CD4-positive, alpha-beta memory T cell (primary cell): ENCODE measurements around the gene GPRC5D. TPM values are rescaled to one million over a fixed set of nuclear protein-coding genes. Genes with fewer than 3 reads are reported as not detected.

ENCODE experiments used
- CTCF ChIA-PET: fragments of 350-600 bp; sonication (Branson Sonifier 250); formaldehyde crosslinking; loops from one replicate; lab custom pipeline; 2021; ENCODE audit warnings: inconsistent platforms; ENCODE audit not compliant: partially characterized antibody; lab: Charles Lee
- POLR2A ChIA-PET: fragments of 350-600 bp; sonication (Branson Sonifier 250); formaldehyde crosslinking; loops from one replicate; lab custom pipeline; 2021; ENCODE audit not compliant: partially characterized antibody; lab: Charles Lee
- DNase-seq, 5 donors: peaks; one replicate each; pipeline versions ENCODE4 v3.0.0 to v3.0.0-alpha.2; 2020 to 2022; ENCODE audit warnings: mixed read lengths in 1 of 5
- H3K27ac ChIP-seq: one replicate; pipeline ENCODE4 v1.7.0; 2013; ENCODE audit warnings: low read depth, low read length
- H3K27me3 ChIP-seq: 2 replicates; pipeline ENCODE4 v1.7.0; 2013; ENCODE audit warnings: mild to moderate bottlenecking, low read length, moderate library complexity; ENCODE audit not compliant: insufficient read depth
- H3K36me3 ChIP-seq: 2 replicates; pipeline ENCODE4 v1.7.0; 2013; ENCODE audit warnings: mild to moderate bottlenecking, low read length, moderate library complexity; ENCODE audit not compliant: insufficient read depth
- H3K4me1 ChIP-seq: 2 replicates; pipeline ENCODE4 v1.7.0; 2013; ENCODE audit warnings: mild to moderate bottlenecking, low read length, moderate library complexity; ENCODE audit not compliant: insufficient read depth
- H3K4me3 ChIP-seq, 2 donors: one replicate each; pipeline ENCODE4 v1.7.0; 2013; ENCODE audit warnings: low read length in 2 of 2, mild to moderate bottlenecking in 1 of 2
- H3K9me3 ChIP-seq, 2 donors: one replicate each; pipeline ENCODE4 v1.7.0; 2013; ENCODE audit warnings: low read length in 2 of 2, control low read depth in 1 of 2; ENCODE audit not compliant: control insufficient read depth in 1 of 2
- H3K27ac Mint-ChIP-seq, 7 donors: one replicate each; pipeline ENCODE4 v1.8.0; 2020 to 2021; ENCODE audit warnings: mixed read lengths in 7 of 7, mild to moderate bottlenecking in 6 of 7, inconsistent platforms in 3 of 7, moderate library complexity in 3 of 7
- H3K27me3 Mint-ChIP-seq, 2 donors: one replicate each; pipeline ENCODE4 v1.8.0; 2020 to 2021; ENCODE audit warnings: mixed read lengths in 2 of 2
- H3K36me3 Mint-ChIP-seq, 2 donors: one replicate each; pipeline ENCODE4 v1.8.0; 2020 to 2021; ENCODE audit warnings: mixed read lengths in 2 of 2, inconsistent platforms in 1 of 2, mild to moderate bottlenecking in 1 of 2
- H3K4me1 Mint-ChIP-seq, 4 donors: one replicate each; pipeline ENCODE4 v1.8.0; 2020 to 2021; ENCODE audit warnings: mixed read lengths in 4 of 4, mild to moderate bottlenecking in 1 of 4
- H3K4me3 Mint-ChIP-seq, 8 donors: one replicate each; pipeline ENCODE4 v1.8.0; 2020 to 2021; ENCODE audit warnings: mixed read lengths in 8 of 8, mild to moderate bottlenecking in 7 of 8, moderate library complexity in 6 of 8, inconsistent platforms in 3 of 8
- H3K9me3 Mint-ChIP-seq, 8 donors: one replicate each; pipeline ENCODE4 v1.8.0; 2020 to 2021; ENCODE audit warnings: mixed read lengths in 8 of 8, mild to moderate bottlenecking in 5 of 8, inconsistent platforms in 3 of 8, moderate library complexity in 1 of 8
- intact Hi-C: fragments of 100-400 bp; cut with micrococcal nuclease; formaldehyde crosslinking; loops from one replicate; pipeline ENCODE4 v1.15.1; 2023
- polyA plus RNA-seq, 2 donors: library from polyadenylated mRNA; unstranded; fragments of 300-500 nt; fragmentation: Illumina TruSeq; gene quantifications; one replicate each; pipeline ENCODE4 v1.2.3, GENCODE V29; 2021
- total RNA-seq, 2 experiments: library from RNA; stranded (reverse); gene quantifications; one replicate each; pipeline ENCODE4 v1.2.3, GENCODE V29; 2021

GPRC5D gene
- total and polyA plus RNA-seq, 4 experiments from 2014 or later: 0.71 TPM; not detected in 3

- Histone ChIP-seq H3K4me3 (no peak overlapping the region), H3K27me3 (no peaks in the 10 kb centered on the region), H3K9me3 (no peaks in the 10 kb centered on the region), H3K4me1 (no peaks in the 10 kb centered on the region), H3K27ac (no peak overlapping the region), H3K36me3 (no peaks in the 10 kb centered on the region)
- ChIA-PET CTCF (no interaction called here), POLR2A (no interaction called here)
- Mint-ChIP-seq H3K27ac (no peak overlapping the region), H3K4me3 (no peak overlapping the region), H3K9me3 (no peaks in the 10 kb centered on the region), H3K27me3 (peaks cover 3 to 7% of the 10 kb centered on the region in 2 donors), H3K4me1 (no peaks in the 10 kb centered on the region), H3K36me3 (no peaks in the 10 kb centered on the region)
- intact Hi-C loops: no loop called here
- no peak for DNase-seq
These were observed 466 bp downstream of the GPRC5D start for GRCh38 chr12:12951504-12951903.

- no peaks in the 10 kb centered on the region for H3K4me1 Mint-ChIP-seq
- no peak overlapping the region for H3K4me3 Mint-ChIP-seq
- H3K27ac Mint-ChIP-seq: no peak overlapping the region
- H3K27ac ChIP-seq: no peak overlapping the region
- no peaks in the 10 kb centered on the region for H3K36me3 Mint-ChIP-seq
- H3K27me3 ChIP-seq: no peaks in the 10 kb centered on the region
- peaks cover 0 to 5% of the 10 kb centered on the region in 2 donors for H3K27me3 Mint-ChIP-seq
- H3K4me1 ChIP-seq: no peaks in the 10 kb centered on the region
- intact Hi-C loops: no loop called here
- no peak for DNase-seq
- ChIA-PET CTCF (no interaction called here), POLR2A (no interaction called here)
- H3K4me3 ChIP-seq: no peak overlapping the region
- no peaks in the 10 kb centered on the region for H3K36me3 ChIP-seq
- H3K9me3 ChIP-seq: no peaks in the 10 kb centered on the region
- no peaks in the 10 kb centered on the region for H3K9me3 Mint-ChIP-seq
These were observed 4.1 kb downstream of the GPRC5D start for GRCh38 chr12:12947902-12948301.

DNA sequence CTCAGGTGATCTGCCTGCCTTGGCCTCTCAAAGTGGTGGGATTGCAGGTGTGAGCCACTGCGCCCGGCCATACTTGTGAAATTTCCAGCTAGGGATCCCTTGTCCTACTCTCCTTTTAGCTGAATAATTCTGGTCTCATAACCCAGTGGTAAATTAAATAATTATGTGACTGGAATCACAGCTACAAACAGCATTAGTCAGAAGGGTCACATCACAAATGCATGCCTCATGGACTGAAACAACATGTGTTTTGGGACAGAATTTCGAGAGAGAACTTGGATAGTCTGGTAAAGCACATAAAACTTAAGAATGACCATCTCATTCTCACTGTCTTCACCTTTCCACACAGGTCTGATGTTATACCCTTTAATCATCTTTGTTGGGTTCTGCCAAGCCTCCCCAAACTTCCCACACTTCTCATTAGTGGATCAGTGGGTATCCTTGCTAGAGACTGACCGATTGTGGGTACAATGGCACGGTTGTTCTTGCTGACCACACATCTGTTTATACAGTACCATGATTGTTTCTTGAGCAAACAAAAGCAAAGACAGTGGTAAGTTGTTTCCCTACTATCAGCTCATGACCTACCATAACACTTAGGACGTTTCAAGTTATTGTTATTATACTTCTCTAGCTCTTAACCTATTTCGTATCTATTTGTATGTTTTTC, 5.1 kb downstream of the GPRC5D start:
- intact Hi-C loops: no loop called here
- no peak for DNase-seq
- no peaks in the 10 kb centered on the region for H3K36me3 ChIP-seq
- no peaks in the 10 kb centered on the region for H3K9me3 Mint-ChIP-seq
- peaks cover 0 to 5% of the 10 kb centered on the region in 2 donors for H3K27me3 Mint-ChIP-seq
- H3K9me3 ChIP-seq: no peaks in the 10 kb centered on the region
- ChIA-PET POLR2A (no interaction called here), CTCF (no interaction called here)
- no peaks in the 10 kb centered on the region for H3K4me1 ChIP-seq
- H3K27ac ChIP-seq: no peak overlapping the region
- H3K4me3 ChIP-seq: no peak overlapping the region
- no peaks in the 10 kb centered on the region for H3K4me1 Mint-ChIP-seq
- no peaks in the 10 kb centered on the region for H3K27me3 ChIP-seq
- no peaks in the 10 kb centered on the region for H3K36me3 Mint-ChIP-seq
- H3K4me3 Mint-ChIP-seq: no peak overlapping the region
- no peak overlapping the region for H3K27ac Mint-ChIP-seq

GRCh38 chr12:12945591-12945990, 6.4 kb downstream of the GPRC5D start:
- Mint-ChIP-seq H3K9me3 (no peaks in the 10 kb centered on the region), H3K4me1 (no peaks in the 10 kb centered on the region), H3K27ac (no peak overlapping the region), H3K27me3 (peaks cover 0 to 3% of the 10 kb centered on the region in 2 donors), H3K4me3 (no peak overlapping the region), H3K36me3 (no peaks in the 10 kb centered on the region)
- intact Hi-C loops: no loop called here
- Histone ChIP-seq H3K27ac (no peak overlapping the region), H3K36me3 (no peaks in the 10 kb centered on the region), H3K27me3 (no peaks in the 10 kb centered on the region), H3K4me1 (no peaks in the 10 kb centered on the region), H3K9me3 (no peaks in the 10 kb centered on the region), H3K4me3 (no peak overlapping the region)
- DNase-seq: no peak
- POLR2A ChIA-PET: no interaction called here
- CTCF ChIA-PET: no interaction called here

DNA sequence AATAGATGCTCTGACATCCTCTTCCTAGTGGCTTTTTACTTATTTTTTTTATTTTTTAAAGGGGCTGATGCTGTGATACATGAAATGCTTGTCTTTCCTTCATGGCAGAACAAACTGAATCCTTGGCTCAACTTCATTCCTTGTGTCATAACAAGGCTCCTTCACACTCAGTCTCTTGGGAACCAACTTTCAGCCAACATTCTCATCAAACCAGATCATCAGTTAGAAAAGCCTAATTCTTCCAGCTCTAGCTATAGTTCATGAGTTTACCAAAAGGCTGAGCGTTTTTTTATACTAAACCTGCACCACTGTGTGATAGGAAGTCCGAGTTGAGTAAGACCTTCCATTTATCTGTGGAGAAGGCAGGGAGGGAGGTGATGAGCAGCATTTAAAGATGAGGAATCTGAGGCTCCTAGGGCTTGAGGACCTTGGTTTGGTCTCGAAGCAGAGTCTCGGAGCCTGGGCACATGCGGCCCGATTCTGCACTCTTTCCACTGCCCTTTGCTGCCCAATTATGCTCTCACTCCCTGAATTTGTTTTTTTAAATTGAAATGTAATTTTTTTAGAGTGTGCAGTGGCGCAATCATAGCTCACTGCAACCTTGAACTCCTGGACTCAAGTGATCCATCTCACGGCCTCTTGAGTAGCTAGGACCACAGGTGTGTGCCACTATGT, 8.2 kb downstream of the GPRC5D start:
- Histone ChIP-seq H3K27ac (no peak overlapping the region), H3K4me1 (no peaks in the 10 kb centered on the region), H3K36me3 (no peaks in the 10 kb centered on the region), H3K4me3 (no peak overlapping the region), H3K9me3 (no peaks in the 10 kb centered on the region), H3K27me3 (no peaks in the 10 kb centered on the region)
- no peak overlapping the region for H3K27ac Mint-ChIP-seq
- ChIA-PET CTCF (interaction anchor here (1.5 kb wide), 1 partner anchor 312 kb away, joined by 3 read pairs; no protein-coding TSS in a partner anchor), POLR2A (no interaction called here)
- H3K27me3 Mint-ChIP-seq: peaks cover 0 to 3% of the 10 kb centered on the region in 2 donors
- DNase-seq: no peak
- H3K4me3 Mint-ChIP-seq: no peak overlapping the region
- no peaks in the 10 kb centered on the region for H3K36me3 Mint-ChIP-seq
- no peaks in the 10 kb centered on the region for H3K9me3 Mint-ChIP-seq
- intact Hi-C loops: no loop called here
- no peaks in the 10 kb centered on the region for H3K4me1 Mint-ChIP-seq

DNA sequence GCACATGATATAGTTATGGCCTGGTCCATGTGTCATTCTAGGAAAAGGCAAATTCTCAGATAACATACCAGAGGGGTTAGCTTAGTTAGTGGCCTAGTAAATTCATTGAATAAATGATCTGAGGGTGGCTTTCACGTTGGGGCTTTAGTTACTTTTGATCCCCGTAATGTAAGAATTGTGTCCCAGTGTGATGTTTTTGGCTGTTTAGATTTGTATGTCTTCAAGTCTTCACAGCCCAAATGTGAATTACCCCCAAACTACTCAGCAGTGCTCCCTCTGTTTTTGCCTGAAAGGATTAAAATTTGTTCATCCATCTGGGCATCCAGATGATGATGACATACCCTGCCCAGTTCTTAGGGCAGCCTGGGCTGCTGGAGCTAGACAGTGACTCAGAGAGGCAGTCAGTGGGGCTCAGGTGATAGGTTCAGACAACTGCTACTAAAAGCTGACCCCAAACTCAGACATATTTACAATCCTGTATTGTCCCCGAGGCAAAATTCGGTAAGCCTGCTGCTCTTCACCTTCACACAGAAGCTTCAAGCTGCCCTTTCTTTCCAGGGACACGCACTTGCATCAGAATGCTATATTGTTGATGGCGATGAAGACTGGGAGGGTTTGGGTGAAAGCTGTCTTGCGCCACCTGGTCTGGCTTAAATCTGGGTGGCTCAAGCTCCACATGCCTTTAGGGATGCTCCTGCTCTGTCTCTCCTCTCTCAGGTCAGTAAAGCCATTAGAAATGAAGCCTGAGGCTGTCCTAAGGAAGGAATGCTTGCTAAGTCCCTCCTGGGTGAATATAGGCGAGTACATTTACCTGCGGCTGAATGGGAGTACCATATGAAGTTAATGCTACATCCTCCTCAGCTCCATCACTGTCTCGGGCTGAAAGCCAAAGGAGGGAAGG, 10.3 kb downstream of the GPRC5D start:
- no peaks in the 10 kb centered on the region for H3K36me3 ChIP-seq
- CTCF ChIA-PET: no interaction called here
- no peaks in the 10 kb centered on the region for H3K4me1 ChIP-seq
- H3K9me3 Mint-ChIP-seq: no peaks in the 10 kb centered on the region
- H3K4me3 ChIP-seq: no peak overlapping the region
- no peaks in the 10 kb centered on the region for H3K4me1 Mint-ChIP-seq
- H3K27ac ChIP-seq: no peak overlapping the region
- H3K9me3 ChIP-seq: no peaks in the 10 kb centered on the region
- H3K27me3 ChIP-seq: no peaks in the 10 kb centered on the region
- no peak for DNase-seq
- intact Hi-C loops: no loop called here
- H3K4me3 Mint-ChIP-seq: no peak overlapping the region
- peaks cover 4% of the 10 kb centered on the region in 2 donors for H3K27me3 Mint-ChIP-seq
- no peak overlapping the region for H3K27ac Mint-ChIP-seq
- POLR2A ChIA-PET: no interaction called here
- no peaks in the 10 kb centered on the region for H3K36me3 Mint-ChIP-seq

- Histone ChIP-seq H3K36me3 (no peaks in the 10 kb centered on the region), H3K27ac (no peak overlapping the region), H3K9me3 (no peaks in the 10 kb centered on the region), H3K27me3 (no peaks in the 10 kb centered on the region), H3K4me3 (no peak overlapping the region), H3K4me1 (no peaks in the 10 kb centered on the region)
- Mint-ChIP-seq H3K27me3 (peaks cover 4% of the 10 kb centered on the region in 2 donors), H3K4me1 (no peaks in the 10 kb centered on the region), H3K36me3 (no peaks in the 10 kb centered on the region), H3K9me3 (no peaks in the 10 kb centered on the region), H3K27ac (no peak overlapping the region), H3K4me3 (no peak overlapping the region)
- intact Hi-C loops: no loop called here
- CTCF ChIA-PET: no interaction called here
- POLR2A ChIA-PET: no interaction called here
- no peak for DNase-seq
These were observed 12.1 kb downstream of the GPRC5D start for GRCh38 chr12:12939888-12940287.
